A549 (cell line): Measurements from ENCODE around the gene UBAC1. TPM values are rescaled to one million over a fixed set of nuclear protein-coding genes. Genes with fewer than 3 reads are reported as not detected.

Experiments used
- ATAC-seq, 2 experiments: fragments of 200-7000 bp in 1 of 2; fragments of >200 bp in 1 of 2; cut with Nextera tagmentation in 1 of 2; cut with Tn5 transposase in 1 of 2; 3 replicates each; pipeline versions ENCODE4 v1.8.0 to v1.9.1; 2018 to 2020; ENCODE audit warnings: mild to moderate bottlenecking in 1 of 2, moderate library complexity in 1 of 2
- CTCF ChIA-PET: fragments of 300-600 bp; sonication (Branson Sonifier 250); formaldehyde crosslinking; extraction: SDS; loops from one replicate; lab custom pipeline; 2021; ENCODE audit warnings: antibody characterized with exemption, inconsistent platforms; lab: Yijun Ruan, JAX
- POLR2A ChIA-PET: fragments of 350-600 bp; formaldehyde crosslinking; extraction: SDS; loops from one replicate; lab custom pipeline; 2021; ENCODE audit warnings: antibody characterized with exemption, inconsistent platforms; lab: Yijun Ruan, JAX
- DNase-seq, 2 experiments: peaks; one replicate each; pipeline versions ENCODE4 v3.0.0 to v3.0.0-alpha.2; 2011 to 2016; ENCODE audit warnings: low read depth in 1 of 2, low spot score in 1 of 2
- FAIRE-seq: peaks from 2 replicates; lab custom pipeline; 2011; peaks lifted over from hg19 to GRCh38; lab: Jason Lieb, UNC
- H3K27ac ChIP-seq, 2 experiments: fragments of >200 bp; sonication (Bioruptor Twin); formaldehyde crosslinking; 3 replicates each; pipeline ENCODE4 v1.5.1; 2016 to 2017
- H3K4me1 ChIP-seq: fragments of >200 bp; sonication (Bioruptor Twin); formaldehyde crosslinking; 3 replicates; pipeline ENCODE4 v1.6.1; 2016
- H3K4me2 ChIP-seq: fragments of >200 bp; sonication (Bioruptor Twin); formaldehyde crosslinking; 3 replicates; pipeline ENCODE4 v1.6.1; 2016
- H3K4me3 ChIP-seq: fragments of >200 bp; sonication (Bioruptor Twin); formaldehyde crosslinking; 3 replicates; pipeline ENCODE4 v1.5.1; 2016
- H3K9me3 ChIP-seq: fragments of >200 bp; sonication (Bioruptor Twin); formaldehyde crosslinking; 3 replicates; pipeline ENCODE4 v1.6.1; 2016
- CBX2 ChIP-seq: fragments of 200-600 bp; sonication (generic); IDR thresholded peaks from 2 replicates; pipeline ENCODE4 v1.6.1; 2016; ENCODE audit warnings: low read depth, mild to moderate bottlenecking, borderline replicate concordance
- FOSL2 ChIP-seq, 2 experiments: fragments of 450-650 bp in 1 of 2; fragments of >200 bp in 1 of 2; sonication (Bioruptor Twin) in 1 of 2; formaldehyde crosslinking; IDR thresholded peaks; 2 replicates each; pipeline versions ENCODE4 v1.5.0 to v1.6.1; 2016 to 2020; ENCODE audit warnings: mild to moderate bottlenecking in 1 of 2, moderate library complexity in 1 of 2
- HDAC2 ChIP-seq: fragments of 200-600 bp; sonication (generic); IDR thresholded peaks from 2 replicates; pipeline ENCODE4 v1.6.1; 2016
- HEYL ChIP-seq: fragments of 250-450 bp; sonication (Bioruptor Pico); IDR thresholded peaks from 2 replicates; pipeline ENCODE4 v1.8.0; 2021; ENCODE audit warnings: mild to moderate bottlenecking, moderate library complexity
- KDM1A ChIP-seq: fragments of 200-600 bp; sonication (generic); IDR thresholded peaks from 2 replicates; pipeline ENCODE4 v1.6.1; 2016; ENCODE audit warnings: low read depth, mild to moderate bottlenecking
- NPAS2 ChIP-seq: fragments of 250-450 bp; sonication (Bioruptor Pico); IDR thresholded peaks from 2 replicates; pipeline ENCODE4 v1.8.0; 2022; ENCODE audit warnings: mild to moderate bottlenecking, moderate library complexity, borderline replicate concordance
- POLR2A ChIP-seq: IDR thresholded peaks from 2 replicates; pipeline ENCODE4 v1.6.1; 2012; ENCODE audit warnings: mild to moderate bottlenecking, low read length
- POLR2AphosphoS2 ChIP-seq: conservative IDR thresholded peaks from 2 replicates; pipeline ENCODE4 v1.6.1; 2012; ENCODE audit warnings: low read length, improper control_type of control experiment, inconsistent platforms
- RAD21 ChIP-seq, 2 experiments: fragments of >200 bp in 1 of 2; sonication (Bioruptor Twin) in 1 of 2; formaldehyde crosslinking in 1 of 2; IDR thresholded peaks in 1 of 2; conservative IDR thresholded peaks in 1 of 2; 2 replicates in 1 of 2; 3 replicates in 1 of 2; pipeline ENCODE4 v1.6.1; 2012 to 2018; ENCODE audit warnings: inconsistent platforms in 1 of 2
- RFX5 ChIP-seq: fragments of 450-650 bp; IDR thresholded peaks from 2 replicates; pipeline ENCODE4 v1.7.1; 2014; ENCODE audit warnings: antibody characterized with exemption, mild to moderate bottlenecking, moderate library complexity
- TP53 ChIP-seq: fragments of 250-450 bp; sonication (Bioruptor Pico); IDR thresholded peaks from 2 replicates; pipeline ENCODE4 v1.5.0; 2021; ENCODE audit warnings: mild to moderate bottlenecking, moderate library complexity
- ZFP36 ChIP-seq: fragments of 450-650 bp; IDR thresholded peaks from 2 replicates; pipeline ENCODE4 v1.6.1; 2014; ENCODE audit warnings: borderline replicate concordance; ENCODE audit not compliant: partially characterized antibody
- ZSCAN20 ChIP-seq: fragments of 250-450 bp; sonication (Bioruptor Pico); IDR thresholded peaks from 2 replicates; pipeline ENCODE4 v1.8.0; 2022; ENCODE audit warnings: mild to moderate bottlenecking, moderate library complexity
- WGBS: methylation state at CpG from one replicate; pipeline ENCODE4 v1.1.6; 2017; ENCODE audit errors: missing lambda C conversion rate; 5-methylcytosine and 5-hydroxymethylcytosine counted together
- polyA plus RNA-seq, 4 experiments: library from polyadenylated mRNA; depleted of rRNA in 3 of 4; stranded (reverse); fragments of >200 nt; fragmentation: RNase III in 1 of 4; extraction: RNeasy Plus Mini Kit Qiagen cat#74134 plus additional on column Dnase treatment in 1 of 4; gene quantifications; 2 replicates in 3 of 4; 3 replicates in 1 of 4; pipeline ENCODE4 v1.2.3, GENCODE V29; 2011 to 2017
- TF ChIP-seq, protein P1 (sequence below): fragments of >200 bp; sonication (Bioruptor Twin); formaldehyde crosslinking; IDR thresholded peaks from 3 replicates; pipeline ENCODE4 v1.5.1; 2016
- TF ChIP-seq, protein P2 (sequence below): IDR thresholded peaks from 2 replicates; pipeline ENCODE4 v1.6.1; 2012; ENCODE audit warnings: low read depth, borderline replicate concordance
- TF ChIP-seq, protein P3 (sequence below): fragments of 200-600 bp; sonication (generic); IDR thresholded peaks from 2 replicates; pipeline ENCODE4 v1.6.1; 2016; ENCODE audit warnings: antibody characterized with exemption, mild to moderate bottlenecking, moderate library complexity

UBAC1 gene
- polyA plus RNA-seq, 2 of the 4 experiments (the other 2 are of a cell fraction): 30.8 to 37.6 TPM

DNA sequence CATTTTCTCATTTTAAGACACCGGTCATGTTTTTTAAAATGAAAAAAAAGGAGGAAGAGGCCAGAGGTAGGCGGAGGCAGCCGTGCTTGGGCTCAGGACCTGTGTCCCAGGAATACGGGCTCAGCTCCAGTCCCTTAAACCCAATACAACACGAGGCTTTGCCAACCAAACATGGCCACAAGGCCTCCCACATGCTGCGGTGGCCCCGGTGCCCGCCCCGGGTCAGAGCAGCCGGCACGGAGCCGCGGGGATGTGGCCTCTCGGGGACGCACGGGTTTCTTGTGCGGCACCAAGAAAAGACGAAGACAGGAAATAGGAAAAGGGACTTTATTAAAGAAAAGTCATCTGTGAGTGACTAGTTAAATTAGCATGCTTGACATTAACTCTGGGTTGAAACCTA is 28.5 kb downstream of the UBAC1 start:
- WGBS: 93% methylated on average over 18 of the region's 18 CpGs
- DNase-seq: no peak

DNA sequence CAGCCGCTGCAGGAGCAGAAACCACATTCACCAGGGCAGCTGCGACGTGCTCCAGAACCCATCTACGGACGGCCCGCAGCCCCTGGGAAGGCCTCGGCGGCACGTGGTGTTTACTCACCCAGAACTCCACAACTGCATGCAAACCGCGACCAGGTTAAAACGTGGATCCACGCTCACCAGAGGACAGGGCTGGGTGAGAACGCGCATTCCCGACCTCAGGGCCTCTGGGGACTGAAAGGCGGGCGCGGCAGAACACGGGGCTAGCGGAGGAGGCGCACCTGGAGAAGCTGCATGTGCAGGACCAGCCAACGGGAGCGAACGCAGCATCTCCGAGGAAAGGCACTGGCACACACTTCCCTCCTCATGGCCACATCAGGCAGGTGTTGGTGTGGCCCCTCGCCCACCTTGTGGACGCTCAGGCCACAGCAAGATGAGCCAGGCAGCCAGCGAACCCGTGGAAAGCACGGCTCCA is 29.8 kb downstream of the UBAC1 start:
- Histone ChIP-seq H3K4me2 (no peak overlapping the region), H3K9me3 (no peaks in the 10 kb centered on the region), H3K27ac (no peak overlapping the region), H3K4me3 (no peak overlapping the region)
- no peak for FAIRE-seq
- no peak for TF ChIP-seq ZFP36
- TF ChIP-seq, protein P1, sequence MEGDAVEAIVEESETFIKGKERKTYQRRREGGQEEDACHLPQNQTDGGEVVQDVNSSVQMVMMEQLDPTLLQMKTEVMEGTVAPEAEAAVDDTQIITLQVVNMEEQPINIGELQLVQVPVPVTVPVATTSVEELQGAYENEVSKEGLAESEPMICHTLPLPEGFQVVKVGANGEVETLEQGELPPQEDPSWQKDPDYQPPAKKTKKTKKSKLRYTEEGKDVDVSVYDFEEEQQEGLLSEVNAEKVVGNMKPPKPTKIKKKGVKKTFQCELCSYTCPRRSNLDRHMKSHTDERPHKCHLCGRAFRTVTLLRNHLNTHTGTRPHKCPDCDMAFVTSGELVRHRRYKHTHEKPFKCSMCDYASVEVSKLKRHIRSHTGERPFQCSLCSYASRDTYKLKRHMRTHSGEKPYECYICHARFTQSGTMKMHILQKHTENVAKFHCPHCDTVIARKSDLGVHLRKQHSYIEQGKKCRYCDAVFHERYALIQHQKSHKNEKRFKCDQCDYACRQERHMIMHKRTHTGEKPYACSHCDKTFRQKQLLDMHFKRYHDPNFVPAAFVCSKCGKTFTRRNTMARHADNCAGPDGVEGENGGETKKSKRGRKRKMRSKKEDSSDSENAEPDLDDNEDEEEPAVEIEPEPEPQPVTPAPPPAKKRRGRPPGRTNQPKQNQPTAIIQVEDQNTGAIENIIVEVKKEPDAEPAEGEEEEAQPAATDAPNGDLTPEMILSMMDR: no peak
- TF ChIP-seq RAD21 (conservative IDR thresholded peaks at IDR 0.05 in 1 of 2, IDR thresholded peaks at IDR 0.05 in 1 of 2): no peak
- no peak for TF ChIP-seq CBX2
- no peak for TF ChIP-seq RFX5
- no peak for TF ChIP-seq HDAC2
- no peak for TF ChIP-seq NPAS2 (CRISPR knock-in tag)
- no peak for TF ChIP-seq POLR2A
- TF ChIP-seq, protein P2, sequence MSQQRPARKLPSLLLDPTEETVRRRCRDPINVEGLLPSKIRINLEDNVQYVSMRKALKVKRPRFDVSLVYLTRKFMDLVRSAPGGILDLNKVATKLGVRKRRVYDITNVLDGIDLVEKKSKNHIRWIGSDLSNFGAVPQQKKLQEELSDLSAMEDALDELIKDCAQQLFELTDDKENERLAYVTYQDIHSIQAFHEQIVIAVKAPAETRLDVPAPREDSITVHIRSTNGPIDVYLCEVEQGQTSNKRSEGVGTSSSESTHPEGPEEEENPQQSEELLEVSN: no peak
- TF ChIP-seq HEYL (CRISPR knock-in tag): no peak
- TF ChIP-seq POLR2AphosphoS2: no peak
- TF ChIP-seq FOSL2 (IDR thresholded peaks at IDR 0.05): no peak
- no peak for TF ChIP-seq FOSL2 (CRISPR knock-in tag; IDR thresholded peaks at IDR 0.05)
- no peak for TF ChIP-seq TP53 (CRISPR knock-in tag)
- TF ChIP-seq, all 56 proteins: peak for 0
- CTCF ChIA-PET: no interaction called here
- WGBS: 87% methylated on average over 31 of the region's 31 CpGs
- DNase-seq (no peak), ATAC-seq (no peak)
- H3K4me1 ChIP-seq: peaks cover 15% of the 10 kb centered on the region
- POLR2A ChIA-PET: no interaction called here

More for the DNA sequence above, 28.5 kb downstream of the UBAC1 start:
- ATAC-seq (no peak), FAIRE-seq (no peak)
- no peak overlapping the region for H3K4me2 ChIP-seq
- no peak overlapping the region for H3K27ac ChIP-seq
- peaks cover 2% of the 10 kb centered on the region; the same call in 1 of the 3 replicates for H3K4me1 ChIP-seq
- ChIA-PET POLR2A (no interaction called here), CTCF (no interaction called here)
- no peaks in the 10 kb centered on the region for H3K9me3 ChIP-seq
- TF ChIP-seq ZSCAN20 (CRISPR knock-in tag): no peak
- TF ChIP-seq KDM1A: no peak
- TF ChIP-seq, protein P3, sequence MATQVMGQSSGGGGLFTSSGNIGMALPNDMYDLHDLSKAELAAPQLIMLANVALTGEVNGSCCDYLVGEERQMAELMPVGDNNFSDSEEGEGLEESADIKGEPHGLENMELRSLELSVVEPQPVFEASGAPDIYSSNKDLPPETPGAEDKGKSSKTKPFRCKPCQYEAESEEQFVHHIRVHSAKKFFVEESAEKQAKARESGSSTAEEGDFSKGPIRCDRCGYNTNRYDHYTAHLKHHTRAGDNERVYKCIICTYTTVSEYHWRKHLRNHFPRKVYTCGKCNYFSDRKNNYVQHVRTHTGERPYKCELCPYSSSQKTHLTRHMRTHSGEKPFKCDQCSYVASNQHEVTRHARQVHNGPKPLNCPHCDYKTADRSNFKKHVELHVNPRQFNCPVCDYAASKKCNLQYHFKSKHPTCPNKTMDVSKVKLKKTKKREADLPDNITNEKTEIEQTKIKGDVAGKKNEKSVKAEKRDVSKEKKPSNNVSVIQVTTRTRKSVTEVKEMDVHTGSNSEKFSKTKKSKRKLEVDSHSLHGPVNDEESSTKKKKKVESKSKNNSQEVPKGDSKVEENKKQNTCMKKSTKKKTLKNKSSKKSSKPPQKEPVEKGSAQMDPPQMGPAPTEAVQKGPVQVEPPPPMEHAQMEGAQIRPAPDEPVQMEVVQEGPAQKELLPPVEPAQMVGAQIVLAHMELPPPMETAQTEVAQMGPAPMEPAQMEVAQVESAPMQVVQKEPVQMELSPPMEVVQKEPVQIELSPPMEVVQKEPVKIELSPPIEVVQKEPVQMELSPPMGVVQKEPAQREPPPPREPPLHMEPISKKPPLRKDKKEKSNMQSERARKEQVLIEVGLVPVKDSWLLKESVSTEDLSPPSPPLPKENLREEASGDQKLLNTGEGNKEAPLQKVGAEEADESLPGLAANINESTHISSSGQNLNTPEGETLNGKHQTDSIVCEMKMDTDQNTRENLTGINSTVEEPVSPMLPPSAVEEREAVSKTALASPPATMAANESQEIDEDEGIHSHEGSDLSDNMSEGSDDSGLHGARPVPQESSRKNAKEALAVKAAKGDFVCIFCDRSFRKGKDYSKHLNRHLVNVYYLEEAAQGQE: no peak
- H3K4me3 ChIP-seq: no peak overlapping the region
